ENCODE results near the gene OR2C3.
"Not testable (repeated sequence)": the region's sequence is repeated elsewhere in the genome, so short reads cannot be mapped to it uniquely, and the experiment has no call there.

The OR2C3 gene

GRCh38 chr1:247542811-247543210 is 6.6 kb upstream of the OR2C3 start:
- H3K9ac ChIP-seq (ENCODE audit: low read depth, low read length) = no peak overlapping the region
- no peak overlapping the region for H3K4me3 ChIP-seq (ENCODE audit: low read depth, low read length)
- H3K4me1 ChIP-seq (ENCODE audit: control insufficient read depth, insufficient read depth, low read length) = no peaks in the 10 kb centered on the region
- H3K36me3 ChIP-seq (ENCODE audit: control insufficient read depth, insufficient read depth, low read length) = no peaks in the 10 kb centered on the region
- H3K27me3 ChIP-seq (ENCODE audit: control insufficient read depth, insufficient read depth, low read length) = no peaks in the 10 kb centered on the region
- no peaks in the 10 kb centered on the region for H3K9me3 ChIP-seq (ENCODE audit: control insufficient read depth, insufficient read depth, low read length)

- Histone ChIP-seq H3K9ac (ENCODE audit: low read depth, low read length) (no peak overlapping the region), H3K4me3 (ENCODE audit: low read depth, low read length) (no peak overlapping the region), H3K9me3 (ENCODE audit: control insufficient read depth, insufficient read depth, low read length) (no peaks in the 10 kb centered on the region), H3K36me3 (ENCODE audit: control insufficient read depth, insufficient read depth, low read length) (no peaks in the 10 kb centered on the region), H3K4me1 (ENCODE audit: control insufficient read depth, insufficient read depth, low read length) (no peaks in the 10 kb centered on the region), H3K27me3 (ENCODE audit: control insufficient read depth, insufficient read depth, low read length) (no peaks in the 10 kb centered on the region)
Measured at GRCh38 chr1:247540581-247540980, 4.3 kb upstream of the OR2C3 start.

GRCh38 chr1:247539215-247539614 is 3.0 kb upstream of the OR2C3 start:
- Histone ChIP-seq H3K9me3 (ENCODE audit: control insufficient read depth, insufficient read depth, low read length) (no peaks in the 10 kb centered on the region), H3K36me3 (ENCODE audit: control insufficient read depth, insufficient read depth, low read length) (no peaks in the 10 kb centered on the region), H3K4me1 (ENCODE audit: control insufficient read depth, insufficient read depth, low read length) (no peaks in the 10 kb centered on the region), H3K27me3 (ENCODE audit: control insufficient read depth, insufficient read depth, low read length) (no peaks in the 10 kb centered on the region), H3K4me3 (ENCODE audit: low read depth, low read length) (no peak overlapping the region), H3K9ac (ENCODE audit: low read depth, low read length) (no peak overlapping the region)

GRCh38 chr1:247538561-247538960 is 2.3 kb upstream of the OR2C3 start:
- Histone ChIP-seq H3K9ac (ENCODE audit: low read depth, low read length) (no peak overlapping the region), H3K9me3 (ENCODE audit: control insufficient read depth, insufficient read depth, low read length) (no peaks in the 10 kb centered on the region), H3K4me3 (ENCODE audit: low read depth, low read length) (no peak overlapping the region), H3K27me3 (ENCODE audit: control insufficient read depth, insufficient read depth, low read length) (no peaks in the 10 kb centered on the region), H3K4me1 (ENCODE audit: control insufficient read depth, insufficient read depth, low read length) (no peaks in the 10 kb centered on the region), H3K36me3 (ENCODE audit: control insufficient read depth, insufficient read depth, low read length) (no peaks in the 10 kb centered on the region)

GRCh38 chr1:247535402-247535801 is 838 bp downstream of the OR2C3 start:
- H3K9me3 ChIP-seq (ENCODE audit: control insufficient read depth, insufficient read depth, low read length) = no peaks in the 10 kb centered on the region
- no peak overlapping the region for H3K4me3 ChIP-seq (ENCODE audit: low read depth, low read length)
- H3K9ac ChIP-seq (ENCODE audit: low read depth, low read length) = no peak overlapping the region
- no peaks in the 10 kb centered on the region for H3K36me3 ChIP-seq (ENCODE audit: control insufficient read depth, insufficient read depth, low read length)
- no peaks in the 10 kb centered on the region for H3K4me1 ChIP-seq (ENCODE audit: control insufficient read depth, insufficient read depth, low read length)
- no peaks in the 10 kb centered on the region for H3K27me3 ChIP-seq (ENCODE audit: control insufficient read depth, insufficient read depth, low read length)

- no peaks in the 10 kb centered on the region for H3K27me3 ChIP-seq (ENCODE audit: control insufficient read depth, insufficient read depth, low read length)
- H3K9ac ChIP-seq (ENCODE audit: low read depth, low read length) = no peak overlapping the region
- H3K36me3 ChIP-seq (ENCODE audit: control insufficient read depth, insufficient read depth, low read length) = no peaks in the 10 kb centered on the region
- no peaks in the 10 kb centered on the region for H3K9me3 ChIP-seq (ENCODE audit: control insufficient read depth, insufficient read depth, low read length)
- no peak overlapping the region for H3K4me3 ChIP-seq (ENCODE audit: low read depth, low read length)
- H3K4me1 ChIP-seq (ENCODE audit: control insufficient read depth, insufficient read depth, low read length) = no peaks in the 10 kb centered on the region
Measured at GRCh38 chr1:247531937-247532336, 4.3 kb downstream of the OR2C3 start.

GRCh38 chr1:247530785-247531184 is 5.5 kb downstream of the OR2C3 start:
- Histone ChIP-seq H3K9me3 (ENCODE audit: control insufficient read depth, insufficient read depth, low read length) (no peaks in the 10 kb centered on the region), H3K27me3 (ENCODE audit: control insufficient read depth, insufficient read depth, low read length) (no peaks in the 10 kb centered on the region), H3K36me3 (ENCODE audit: control insufficient read depth, insufficient read depth, low read length) (no peaks in the 10 kb centered on the region), H3K9ac (ENCODE audit: low read depth, low read length) (no peak overlapping the region), H3K4me3 (ENCODE audit: low read depth, low read length) (no peak overlapping the region), H3K4me1 (ENCODE audit: control insufficient read depth, insufficient read depth, low read length) (no peaks in the 10 kb centered on the region)

- H3K27me3 ChIP-seq (ENCODE audit: control insufficient read depth, insufficient read depth, low read length) = no peaks in the 10 kb centered on the region
- no peak overlapping the region for H3K4me3 ChIP-seq (ENCODE audit: low read depth, low read length)
- H3K9me3 ChIP-seq (ENCODE audit: control insufficient read depth, insufficient read depth, low read length) = no peaks in the 10 kb centered on the region
- H3K36me3 ChIP-seq (ENCODE audit: control insufficient read depth, insufficient read depth, low read length) = no peaks in the 10 kb centered on the region
- H3K9ac ChIP-seq (ENCODE audit: low read depth, low read length) = no peak overlapping the region
- H3K4me1 ChIP-seq (ENCODE audit: control insufficient read depth, insufficient read depth, low read length) = no peaks in the 10 kb centered on the region
Measured at GRCh38 chr1:247529771-247530355, 6.4 kb downstream of the OR2C3 start.

- H3K27me3 ChIP-seq (ENCODE audit: control insufficient read depth, insufficient read depth, low read length) = no peaks in the 10 kb centered on the region
- H3K4me1 ChIP-seq (ENCODE audit: control insufficient read depth, insufficient read depth, low read length) = no peaks in the 10 kb centered on the region
- H3K9me3 ChIP-seq (ENCODE audit: control insufficient read depth, insufficient read depth, low read length) = no peaks in the 10 kb centered on the region
- no peaks in the 10 kb centered on the region for H3K36me3 ChIP-seq (ENCODE audit: control insufficient read depth, insufficient read depth, low read length)
- H3K4me3 ChIP-seq (ENCODE audit: low read depth, low read length) = no peak overlapping the region
- H3K9ac ChIP-seq (ENCODE audit: low read depth, low read length) = no peak overlapping the region
Measured at GRCh38 chr1:247528812-247529474, 7.3 kb downstream of the OR2C3 start.

GRCh38 chr1:247521886-247522285 is 14.4 kb downstream of the OR2C3 start:
- not testable (repeated sequence) for H3K9ac ChIP-seq (ENCODE audit: low read depth, low read length); H3K36me3 ChIP-seq (ENCODE audit: control insufficient read depth, insufficient read depth, low read length); H3K4me1 ChIP-seq (ENCODE audit: control insufficient read depth, insufficient read depth, low read length); H3K27me3 ChIP-seq (ENCODE audit: control insufficient read depth, insufficient read depth, low read length); H3K9me3 ChIP-seq (ENCODE audit: control insufficient read depth, insufficient read depth, low read length); H3K4me3 ChIP-seq (ENCODE audit: low read depth, low read length)

GRCh38 chr1:247518613-247518891 is 17.7 kb downstream of the OR2C3 start:
- Histone ChIP-seq H3K27me3 (ENCODE audit: control insufficient read depth, insufficient read depth, low read length) (no peaks in the 10 kb centered on the region), H3K9ac (ENCODE audit: low read depth, low read length) (no peak overlapping the region), H3K4me1 (ENCODE audit: control insufficient read depth, insufficient read depth, low read length) (no peaks in the 10 kb centered on the region), H3K9me3 (ENCODE audit: control insufficient read depth, insufficient read depth, low read length) (no peaks in the 10 kb centered on the region), H3K36me3 (ENCODE audit: control insufficient read depth, insufficient read depth, low read length) (no peaks in the 10 kb centered on the region), H3K4me3 (ENCODE audit: low read depth, low read length) (peak overlapping the region; percentile 18)

GRCh38 chr1:247517795-247518612 is 18.2 kb downstream of the OR2C3 start:
- Histone ChIP-seq H3K9ac (ENCODE audit: low read depth, low read length) (no peak overlapping the region), H3K9me3 (ENCODE audit: control insufficient read depth, insufficient read depth, low read length) (no peaks in the 10 kb centered on the region), H3K4me1 (ENCODE audit: control insufficient read depth, insufficient read depth, low read length) (no peaks in the 10 kb centered on the region), H3K4me3 (ENCODE audit: low read depth, low read length) (peak overlapping the region; percentile 18), H3K27me3 (ENCODE audit: control insufficient read depth, insufficient read depth, low read length) (no peaks in the 10 kb centered on the region), H3K36me3 (ENCODE audit: control insufficient read depth, insufficient read depth, low read length) (no peaks in the 10 kb centered on the region)

Data from iPS-15b (cell line).